HEK293 (cell line): Measurements from ENCODE around the gene WDR4.
A peak's percentile ranks its signal among the peaks of the same experiment; 100 is the strongest.

Experiments
- CTCF ChIA-PET: fragments of 350-600 bp; formaldehyde crosslinking; extraction: SDS; loops from one replicate; lab custom pipeline; 2021; ENCODE audit warnings: antibody characterized with exemption; lab: Yijun Ruan, JAX
- POLR2A ChIA-PET: fragments of 300-600 bp; formaldehyde crosslinking; extraction: SDS; loops from one replicate; lab custom pipeline; 2020; ENCODE audit warnings: antibody characterized with exemption, inconsistent platforms; lab: Yijun Ruan, JAX
- H3K27ac ChIP-seq: fragments of 200-500 bp; sonication (Bioruptor generic); 2 replicates; pipeline ENCODE4 v1.5.1; 2014; ENCODE audit warnings: low read depth, low read length, control low read depth, inconsistent platforms; ENCODE audit errors: extremely low read depth
- H3K36me3 ChIP-seq, 2 experiments: fragments of 200-500 bp in 1 of 2; sonication (Bioruptor generic) in 1 of 2; 1 replicate in 1 of 2; 2 replicates in 1 of 2; pipeline ENCODE4 v1.5.1; 2014 to 2017; ENCODE audit warnings: inconsistent platforms in 2 of 2, low read length in 2 of 2; ENCODE audit not compliant: control insufficient read depth in 2 of 2, insufficient read depth in 1 of 2
- H3K4me1 ChIP-seq: fragments of 200-500 bp; sonication (Bioruptor generic); 2 replicates; pipeline ENCODE4 v1.5.1; 2014; ENCODE audit warnings: mild to moderate bottlenecking, low read length, inconsistent platforms; ENCODE audit not compliant: control insufficient read depth, insufficient read depth
- H3K4me3 ChIP-seq: 2 replicates; pipeline ENCODE4 v1.5.1; 2011; ENCODE audit warnings: low read depth, mild to moderate bottlenecking, control low read depth, low read length, moderate library complexity
- H3K9me3 ChIP-seq: fragments of 200-500 bp; sonication (Bioruptor generic); 2 replicates; pipeline ENCODE4 v1.5.1; 2014; ENCODE audit warnings: low read depth, low read length, inconsistent platforms; ENCODE audit not compliant: control insufficient read depth, insufficient read depth
- EGR2 ChIP-seq: fragments of 450-650 bp; formaldehyde crosslinking; IDR thresholded peaks from 2 replicates; pipeline ENCODE4 v1.5.1; 2016; ENCODE audit warnings: low read depth, missing biosample characterization, missing genetic modification characterization
- KLF1 ChIP-seq: fragments of 450-650 bp; formaldehyde crosslinking; IDR thresholded peaks from 2 replicates; pipeline ENCODE4 v1.5.1; 2016; ENCODE audit warnings: missing biosample characterization, missing genetic modification characterization
- KLF9 ChIP-seq: fragments of 450-650 bp; formaldehyde crosslinking; IDR thresholded peaks from 2 replicates; pipeline ENCODE4 v1.5.1; 2016; ENCODE audit warnings: missing biosample characterization, missing genetic modification characterization, low read depth
- SCRT2 ChIP-seq: fragments of 450-650 bp; formaldehyde crosslinking; IDR thresholded peaks from 2 replicates; pipeline ENCODE4 v1.5.1; 2016; ENCODE audit warnings: missing biosample characterization, missing genetic modification characterization
- SP2 ChIP-seq: fragments of 450-650 bp; formaldehyde crosslinking; IDR thresholded peaks from 2 replicates; pipeline ENCODE4 v1.5.1; 2016; ENCODE audit warnings: missing biosample characterization, missing genetic modification characterization
- ZBTB48 ChIP-seq: fragments of 450-650 bp; formaldehyde crosslinking; IDR thresholded peaks from 2 replicates; pipeline ENCODE4 v1.5.1; 2016; ENCODE audit warnings: missing biosample characterization, missing genetic modification characterization
- ZBTB8A ChIP-seq: fragments of 450-650 bp; formaldehyde crosslinking; IDR thresholded peaks from 2 replicates; pipeline ENCODE4 v1.5.1; 2016; ENCODE audit warnings: missing biosample characterization, missing genetic modification characterization
- ZNF140 ChIP-seq: fragments of 450-650 bp; formaldehyde crosslinking; IDR thresholded peaks from 2 replicates; pipeline ENCODE4 v1.5.1; 2016; ENCODE audit warnings: missing biosample characterization, missing genetic modification characterization
- ZNF146 ChIP-seq: fragments of 450-650 bp; formaldehyde crosslinking; IDR thresholded peaks from 2 replicates; pipeline ENCODE4 v1.5.1; 2016; ENCODE audit warnings: missing biosample characterization, missing genetic modification characterization
- ZNF19 ChIP-seq: fragments of 450-650 bp; formaldehyde crosslinking; IDR thresholded peaks from 2 replicates; pipeline ENCODE4; 2016; ENCODE audit warnings: missing biosample characterization, missing genetic modification characterization, low read depth
- ZNF24 ChIP-seq: fragments of 450-650 bp; formaldehyde crosslinking; IDR thresholded peaks from 2 replicates; pipeline ENCODE4 v1.5.1; 2016; ENCODE audit warnings: missing biosample characterization, missing genetic modification characterization
- ZNF324 ChIP-seq: fragments of 450-650 bp; formaldehyde crosslinking; IDR thresholded peaks from 2 replicates; pipeline ENCODE4 v1.5.1; 2016; ENCODE audit warnings: missing biosample characterization, missing genetic modification characterization
- ZNF416 ChIP-seq: fragments of 450-650 bp; formaldehyde crosslinking; IDR thresholded peaks from 2 replicates; pipeline ENCODE4 v1.5.1; 2016; ENCODE audit warnings: missing biosample characterization, missing genetic modification characterization
- ZNF433 ChIP-seq: fragments of 450-650 bp; formaldehyde crosslinking; IDR thresholded peaks from 2 replicates; pipeline ENCODE4 v1.5.1; 2016; ENCODE audit warnings: missing biosample characterization, missing genetic modification characterization, low read depth
- ZNF449 ChIP-seq: fragments of 450-650 bp; formaldehyde crosslinking; IDR thresholded peaks from 2 replicates; pipeline ENCODE4 v1.5.1; 2017; ENCODE audit warnings: missing biosample characterization, mild to moderate bottlenecking, missing genetic modification characterization, moderate library complexity
- ZNF596 ChIP-seq: fragments of 450-650 bp; IDR thresholded peaks from 2 replicates; pipeline ENCODE4 v1.5.0; 2018; ENCODE audit warnings: missing biosample characterization, mild to moderate bottlenecking, missing genetic modification characterization, moderate library complexity
- ZNF654 ChIP-seq: fragments of 450-650 bp; formaldehyde crosslinking; IDR thresholded peaks from 2 replicates; pipeline ENCODE4 v1.5.1; 2016; ENCODE audit warnings: low read depth, missing biosample characterization, missing genetic modification characterization
- ZNF747 ChIP-seq: fragments of 450-650 bp; formaldehyde crosslinking; IDR thresholded peaks from 2 replicates; pipeline ENCODE4 v1.5.1; 2016; ENCODE audit warnings: missing biosample characterization, missing genetic modification characterization
- ZNF768 ChIP-seq: fragments of 450-650 bp; formaldehyde crosslinking; IDR thresholded peaks from 2 replicates; pipeline ENCODE4 v1.5.1; 2018; ENCODE audit warnings: missing biosample characterization, mild to moderate bottlenecking, missing genetic modification characterization
- ZSCAN16 ChIP-seq: fragments of 450-650 bp; formaldehyde crosslinking; IDR thresholded peaks from 2 replicates; pipeline ENCODE4 v1.5.1; 2016; ENCODE audit warnings: missing biosample characterization, missing genetic modification characterization
- TF ChIP-seq, protein P1 (sequence below): fragments of 450-650 bp; formaldehyde crosslinking; IDR thresholded peaks from 2 replicates; pipeline ENCODE4 v1.5.1; 2016; ENCODE audit warnings: missing biosample characterization, missing genetic modification characterization

The WDR4 gene

DNA sequence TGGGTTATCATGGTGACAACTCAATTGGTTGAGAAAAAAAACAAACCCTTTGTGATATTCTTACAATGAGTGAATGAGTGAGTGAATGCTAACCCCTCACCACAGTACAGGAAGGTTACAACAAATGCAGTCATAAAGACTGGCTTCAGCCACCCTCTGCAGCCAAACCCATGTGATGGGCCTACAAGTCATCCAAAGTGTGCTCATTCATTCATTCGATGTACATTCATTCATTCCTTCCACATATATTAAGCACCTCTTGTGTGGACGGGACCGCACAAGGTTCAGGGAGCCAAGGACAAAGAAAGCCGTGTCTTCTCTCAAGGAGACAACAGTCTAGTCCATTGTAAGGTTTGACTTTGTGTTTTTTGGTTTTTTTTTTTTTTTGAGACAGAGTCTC lies 49.4 kb downstream of the WDR4 start:
- POLR2A ChIA-PET: no interaction called here
- H3K27ac ChIP-seq: no peak overlapping the region
- no peak for TF ChIP-seq EGR2 (tag by site-specific recombination)
- TF ChIP-seq ZNF24: peak; percentile 76
- no peaks in the 10 kb centered on the region for H3K4me1 ChIP-seq
- CTCF ChIA-PET: no interaction called here
- H3K9me3 ChIP-seq: no peaks in the 10 kb centered on the region
- H3K4me3 ChIP-seq: no peak overlapping the region
- H3K36me3 ChIP-seq: no peaks in the 10 kb centered on the region

DNA sequence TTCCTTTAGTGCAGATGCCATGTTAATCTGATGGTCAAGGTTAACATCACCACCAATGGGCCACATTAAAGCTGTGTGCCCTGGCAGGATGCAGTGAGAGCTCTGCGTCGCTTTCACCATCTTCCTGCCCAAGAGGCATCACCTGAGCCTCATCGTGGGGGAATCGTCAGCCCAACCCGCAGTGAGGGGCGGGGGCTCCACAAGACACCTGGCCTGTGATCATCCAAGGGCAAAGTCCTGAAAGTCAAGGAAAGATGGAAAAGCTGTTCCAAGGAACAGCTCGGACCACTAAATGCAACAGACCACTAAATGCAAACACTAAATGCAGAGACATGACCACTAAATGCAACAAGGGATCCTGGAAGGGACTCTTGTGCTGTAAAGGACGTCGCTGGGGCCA lies 49.9 kb downstream of the WDR4 start:
- H3K9me3 ChIP-seq: no peaks in the 10 kb centered on the region
- ChIA-PET POLR2A (interaction anchor here (0.5 to 0.6 kb wide), 2 partner anchors 14 to 877 kb away, joined by 5 to 7 read pairs; no protein-coding TSS in a partner anchor), CTCF (no interaction called here)
- no peak overlapping the region for H3K4me3 ChIP-seq
- no peak overlapping the region for H3K27ac ChIP-seq
- H3K4me1 ChIP-seq: no peaks in the 10 kb centered on the region
- no peaks in the 10 kb centered on the region for H3K36me3 ChIP-seq
- TF ChIP-seq, protein P1, sequence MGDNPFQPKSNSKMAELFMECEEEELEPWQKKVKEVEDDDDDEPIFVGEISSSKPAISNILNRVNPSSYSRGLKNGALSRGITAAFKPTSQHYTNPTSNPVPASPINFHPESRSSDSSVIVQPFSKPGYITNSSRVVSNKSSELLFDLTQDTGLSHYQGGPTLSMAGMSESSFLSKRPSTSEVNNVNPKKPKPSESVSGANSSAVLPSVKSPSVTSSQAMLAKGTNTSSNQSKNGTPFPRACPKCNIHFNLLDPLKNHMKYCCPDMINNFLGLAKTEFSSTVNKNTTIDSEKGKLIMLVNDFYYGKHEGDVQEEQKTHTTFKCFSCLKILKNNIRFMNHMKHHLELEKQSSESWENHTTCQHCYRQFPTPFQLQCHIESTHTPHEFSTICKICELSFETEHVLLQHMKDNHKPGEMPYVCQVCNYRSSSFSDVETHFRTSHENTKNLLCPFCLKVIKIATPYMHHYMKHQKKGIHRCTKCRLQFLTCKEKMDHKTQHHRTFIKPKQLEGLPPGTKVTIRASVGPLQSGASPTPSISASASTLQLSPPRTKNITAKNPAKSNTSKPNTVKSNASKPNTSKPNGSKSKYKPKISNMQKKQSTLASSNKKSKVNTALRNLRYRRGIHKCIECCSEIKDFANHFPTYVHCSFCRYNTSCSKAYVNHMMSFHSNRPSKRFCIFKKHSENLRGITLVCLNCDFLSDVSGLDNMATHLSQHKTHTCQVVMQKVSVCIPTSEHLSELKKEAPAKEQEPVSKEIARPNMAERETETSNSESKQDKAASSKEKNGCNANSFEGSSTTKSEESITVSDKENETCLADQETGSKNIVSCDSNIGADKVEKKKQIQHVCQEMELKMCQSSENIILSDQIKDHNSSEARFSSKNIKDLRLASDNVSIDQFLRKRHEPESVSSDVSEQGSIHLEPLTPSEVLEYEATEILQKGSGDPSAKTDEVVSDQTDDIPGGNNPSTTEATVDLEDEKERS: no peak
- no peak for TF ChIP-seq ZNF324 (tag by site-specific recombination)
- TF ChIP-seq SCRT2 (tag by site-specific recombination): no peak
- TF ChIP-seq ZNF416: no peak
- TF ChIP-seq KLF9 (tag by site-specific recombination): no peak
- TF ChIP-seq ZNF433: no peak
- no peak for TF ChIP-seq ZNF449 (tag by site-specific recombination)
- TF ChIP-seq SP2: no peak
- TF ChIP-seq ZBTB8A (tag by site-specific recombination): no peak
- no peak for TF ChIP-seq ZNF596
- no peak for TF ChIP-seq ZNF140 (tag by site-specific recombination)
- TF ChIP-seq ZBTB48 (tag by site-specific recombination): no peak
- no peak for TF ChIP-seq ZNF19 (tag by site-specific recombination)
- no peak for TF ChIP-seq ZNF747 (tag by site-specific recombination)
- no peak for TF ChIP-seq ZSCAN16 (tag by site-specific recombination)

DNA sequence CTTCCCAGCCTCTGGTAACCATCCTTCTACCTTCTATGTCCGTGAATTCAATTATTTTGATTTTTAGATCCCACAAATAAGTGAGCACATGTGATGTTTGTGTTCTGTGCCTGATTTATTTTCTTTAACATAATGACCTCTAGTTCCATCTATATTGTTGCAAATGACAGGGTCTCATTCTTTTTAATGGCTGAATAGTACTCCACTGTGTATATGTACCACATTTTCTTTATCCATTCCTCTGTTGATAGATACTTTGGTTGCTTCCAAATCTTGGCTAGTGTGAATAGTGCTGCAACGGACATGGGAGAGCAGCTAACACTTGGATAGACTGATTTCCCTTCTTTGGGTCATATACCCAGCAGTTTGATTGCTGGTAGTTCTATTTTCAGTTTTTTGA lies 51.8 kb downstream of the WDR4 start:
- CTCF ChIA-PET: interaction anchor here (0.9 kb wide), 1 partner anchor 235 kb away, joined by 3 read pairs; no protein-coding TSS in a partner anchor

More for the DNA sequence above, 51.8 kb downstream of the WDR4 start:
- TF ChIP-seq ZNF768 (tag by site-specific recombination) (no peak), KLF1 (tag by site-specific recombination) (no peak), ZNF654 (tag by site-specific recombination) (no peak), ZNF146 (peak; percentile 96)
- TF ChIP-seq, protein P1: 0 out of 2 replicates have a peak, but pooled peaks have one; percentile 62
- no peak overlapping the region for H3K27ac ChIP-seq
- no peaks in the 10 kb centered on the region for H3K4me1 ChIP-seq
- POLR2A ChIA-PET: no interaction called here
- H3K4me3 ChIP-seq: no peak overlapping the region
- no peaks in the 10 kb centered on the region for H3K9me3 ChIP-seq
- no peaks in the 10 kb centered on the region for H3K36me3 ChIP-seq
